K562 (cell line): ENCODE results near the gene RNF141. TPM values are rescaled to one million over a fixed set of nuclear protein-coding genes. Genes with fewer than 3 reads are reported as not detected.

ENCODE experiments used
- BACH1 ChIP-seq: fragments of 200-800 bp; sonication (Bioruptor generic); IDR thresholded peaks from 2 replicates; pipeline ENCODE4 v1.6.1; 2016; ENCODE audit warnings: missing genetic modification characterization, missing compliant biosample characterization
- CTCFL ChIP-seq: IDR thresholded peaks from 2 replicates; pipeline ENCODE4 v1.6.1; 2011; ENCODE audit warnings: borderline replicate concordance, low read depth, mild to moderate bottlenecking, moderate library complexity, low read length; ENCODE audit not compliant: insufficient read depth, poor library complexity, severe bottlenecking
- GMEB1 ChIP-seq: fragments of 250-450 bp; sonication (Bioruptor Pico); IDR thresholded peaks from 2 replicates; pipeline ENCODE4 v1.4.0; 2020; ENCODE audit warnings: mild to moderate bottlenecking
- KLF10 ChIP-seq: fragments of 250-450 bp; sonication (Bioruptor Pico); IDR thresholded peaks from 2 replicates; pipeline ENCODE4 v1.6.1; 2021; ENCODE audit warnings: matching md5 sums
- MED1 ChIP-seq: sonication (generic); formaldehyde crosslinking; IDR thresholded peaks from 2 replicates; pipeline ENCODE4 v1.8.1; 2023; ENCODE audit warnings: missing genetic modification reagents, borderline replicate concordance
- MYNN ChIP-seq, 2 experiments: sonication (generic); formaldehyde crosslinking in 1 of 2; IDR thresholded peaks; 2 replicates each; pipeline versions ENCODE4 v1.5.0 to v1.6.1; 2016 to 2020; ENCODE audit warnings: antibody characterized with exemption in 1 of 2, missing genetic modification reagents in 1 of 2
- PBX2 ChIP-seq, 2 experiments: IDR thresholded peaks in 1 of 2; conservative IDR thresholded peaks in 1 of 2; 2 replicates each; pipeline ENCODE4 v1.6.1; 2016; ENCODE audit warnings: low read depth in 2 of 2, mild to moderate bottlenecking in 1 of 2, missing compliant biosample characterization in 1 of 2, missing genetic modification characterization in 1 of 2, moderate library complexity in 1 of 2
- PHF20 ChIP-seq: fragments of 450-650 bp; IDR thresholded peaks from 2 replicates; pipeline ENCODE4 v1.6.1; 2018; ENCODE audit not compliant: partially characterized antibody
- RCOR1 ChIP-seq, 2 experiments: IDR thresholded peaks; 2 replicates each; pipeline ENCODE4 v1.6.1; 2012; ENCODE audit warnings: low read depth in 2 of 2, low read length in 2 of 2, borderline replicate concordance in 1 of 2, improper control_type of control experiment in 1 of 2
- SIN3B ChIP-seq: fragments of 450-650 bp; IDR thresholded peaks from 2 replicates; pipeline ENCODE4 v1.6.1; 2017; ENCODE audit warnings: low read depth, mild to moderate bottlenecking, moderate library complexity
- ZBTB11 ChIP-seq, 3 experiments: fragments of 200-800 bp in 1 of 3; fragments of 250-450 bp in 1 of 3; fragments of 450-650 bp in 1 of 3; sonication (Bioruptor Pico) in 1 of 3; sonication (Bioruptor generic) in 1 of 3; formaldehyde crosslinking in 1 of 3; IDR thresholded peaks; 2 replicates each; pipeline versions ENCODE4 v1.6.1 to v1.8.0; 2016 to 2022; ENCODE audit warnings: mild to moderate bottlenecking in 2 of 3, missing genetic modification characterization in 2 of 3, missing compliant biosample characterization in 1 of 3, moderate library complexity in 1 of 3
- ZC3H8 ChIP-seq: fragments of 450-650 bp; IDR thresholded peaks from 2 replicates; pipeline ENCODE4 v1.6.1; 2017
- ZNF263 ChIP-seq: sonication (generic); formaldehyde crosslinking; IDR thresholded peaks from 2 replicates; pipeline ENCODE4 v1.8.0; 2022; ENCODE audit warnings: mild to moderate bottlenecking, missing genetic modification reagents, borderline replicate concordance
- ZNF589 ChIP-seq: fragments of 200-800 bp; sonication (Bioruptor generic); IDR thresholded peaks from 2 replicates; pipeline ENCODE4 v1.6.1; 2016; ENCODE audit warnings: low read depth, missing genetic modification characterization, missing compliant biosample characterization
- ZNF76 ChIP-seq: fragments of 250-450 bp; sonication (Bioruptor Pico); IDR thresholded peaks from 2 replicates; pipeline ENCODE4 v1.4.0; 2020; ENCODE audit warnings: mild to moderate bottlenecking, moderate library complexity, borderline replicate concordance
- polyA plus RNA-seq, 8 experiments: library from polyadenylated mRNA; depleted of rRNA in 4 of 8; stranded (reverse) in 5 of 8; unstranded in 3 of 8; fragments of >200 nt; fragmentation: Nextera tagmentation in 2 of 8; fragmentation: Illumina TruSeq in 1 of 8; extraction: Ambion mirVana in 2 of 8; extraction: Trizol in 1 of 8; gene quantifications; 2 replicates each; pipeline versions ENCODE4 v1.2.1 to v1.2.3, GENCODE V29; 2011 to 2014; ENCODE audit warnings: inconsistent platforms in 1 of 8, missing spikeins in 1 of 8
- total RNA-seq, 7 experiments: library from RNA; depleted of rRNA in 6 of 7; stranded (reverse); fragments of >200 nt in 6 of 7; fragmentation: Illumina TruSeq in 2 of 7; extraction: Trizol in 2 of 7; gene quantifications; 2 replicates each; pipeline versions ENCODE4 v1.2.1 to v1.2.3, GENCODE V29; 2011 to 2021; ENCODE audit warnings: low replicate concordance in 1 of 7

RNF141 gene
- total and polyA plus RNA-seq, 9 of the 15 experiments (the other 6 are each of a cell fraction or from before 2014, with no cell fraction given) = 9.7 to 51.9 (median 18.9) TPM

GRCh38 chr11:10490398-10491241, 50.4 kb downstream of the RNF141 start (continued):
- peak in 1 of 2 experiments; percentile 84; a peak in 2 of 4 replicates for TF ChIP-seq RCOR1 (IDR thresholded peaks at IDR 0.05; ENCODE audit: borderline replicate concordance in 1 of 2, low read depth in 2 of 2, low read length in 2 of 2)
- peak; percentile 41; the same call in 1 of the 2 replicates for TF ChIP-seq PBX2 (CRISPR knock-in tag; IDR thresholded peaks at IDR 0.05; ENCODE audit: low read depth)
- TF ChIP-seq PBX2 (tag; conservative IDR thresholded peaks at IDR 0.05; ENCODE audit: low read depth) = peak; percentile 95
- TF ChIP-seq ZNF589 (CRISPR knock-in tag) = 0 out of 2 replicates have a peak, but pooled peaks have one; percentile 30
- TF ChIP-seq ZNF263 (CRISPR knock-in tag) = no peak
- no peak for TF ChIP-seq GMEB1
- peak; percentile 100 for TF ChIP-seq BACH1 (tag)
- no peak for TF ChIP-seq ZNF76 (CRISPR knock-in tag)
- no peak for TF ChIP-seq MED1 (CRISPR knock-in tag)
- peak; percentile 79 for TF ChIP-seq MYNN (IDR thresholded peaks at IDR 0.05)
- TF ChIP-seq MYNN (CRISPR knock-in tag; IDR thresholded peaks at IDR 0.05) = no peak
- TF ChIP-seq CTCFL = no peak
- TF ChIP-seq SIN3B = no peak
- TF ChIP-seq ZBTB11 (CRISPR knock-in tag; IDR thresholded peaks at IDR 0.05) = no peak
- TF ChIP-seq KLF10 (CRISPR knock-in tag) = no peak
- TF ChIP-seq ZC3H8 = no peak
- TF ChIP-seq PHF20 = no peak
